Measurements from ENCODE around the gene SPTBN1.

The SPTBN1 gene

DNA sequence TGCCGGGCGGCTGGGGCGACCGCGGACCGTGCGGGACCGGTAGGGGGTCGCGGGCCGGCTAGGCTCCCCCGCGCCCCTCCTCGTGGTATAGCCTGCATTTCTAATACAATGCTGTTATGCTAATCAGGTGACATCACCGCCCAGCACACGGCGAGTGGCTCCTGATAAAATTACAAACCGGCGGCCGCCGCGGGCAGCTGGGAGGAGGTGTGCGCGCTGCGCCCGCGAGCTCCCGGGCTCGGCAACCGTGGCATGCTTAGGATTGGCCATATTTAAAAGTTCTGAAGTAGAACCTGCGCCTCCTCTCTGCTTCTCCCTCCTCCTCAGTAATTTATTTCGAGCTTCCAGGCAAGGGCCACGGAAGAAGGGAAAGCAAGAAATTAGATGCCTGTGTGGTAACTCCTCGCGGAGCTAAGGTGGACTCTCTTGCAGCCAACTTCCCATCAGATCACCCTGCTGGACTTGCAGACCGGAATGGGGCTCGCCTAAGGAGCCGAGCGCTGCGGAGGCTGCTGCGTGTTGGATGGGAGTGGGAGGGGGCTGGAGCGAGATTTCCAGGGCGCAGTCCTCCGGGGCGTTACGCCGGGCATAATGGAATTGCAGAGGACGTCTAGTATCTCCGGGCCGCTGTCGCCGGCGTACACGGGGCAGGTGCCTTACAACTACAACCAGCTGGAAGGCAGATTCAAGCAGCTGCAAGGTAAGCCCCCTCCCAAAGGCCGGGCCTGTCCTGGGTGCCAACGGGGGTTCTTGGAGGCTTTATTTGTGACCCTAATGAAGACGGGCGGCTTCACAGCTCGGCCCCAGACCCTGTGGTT is 102.3 kb downstream of the SPTBN1 start:
- DNase-seq, result peak; percentile 54

DNA sequence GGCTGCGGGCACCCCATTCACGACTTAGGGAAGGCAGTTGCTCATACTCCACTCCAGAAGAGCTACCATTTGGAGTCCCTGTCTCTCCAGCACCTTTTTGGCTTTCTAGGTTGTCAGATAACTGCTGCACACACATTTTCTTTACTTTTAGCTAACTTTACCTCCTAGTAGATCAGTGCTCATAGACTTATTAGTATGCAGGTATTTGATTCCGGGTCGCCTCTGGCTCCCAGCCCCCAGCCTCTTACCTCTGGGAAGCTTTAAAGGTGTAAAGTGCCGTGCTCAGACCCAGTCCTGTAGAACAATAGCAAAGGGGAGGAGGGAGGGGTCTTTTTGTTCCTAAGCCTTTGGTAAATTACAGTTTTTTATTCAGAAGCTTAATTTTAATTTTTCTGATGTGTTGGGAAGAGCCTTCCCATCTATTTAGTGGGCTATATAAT is 102.9 kb downstream of the SPTBN1 start:
- no peak for DNase-seq

DNA sequence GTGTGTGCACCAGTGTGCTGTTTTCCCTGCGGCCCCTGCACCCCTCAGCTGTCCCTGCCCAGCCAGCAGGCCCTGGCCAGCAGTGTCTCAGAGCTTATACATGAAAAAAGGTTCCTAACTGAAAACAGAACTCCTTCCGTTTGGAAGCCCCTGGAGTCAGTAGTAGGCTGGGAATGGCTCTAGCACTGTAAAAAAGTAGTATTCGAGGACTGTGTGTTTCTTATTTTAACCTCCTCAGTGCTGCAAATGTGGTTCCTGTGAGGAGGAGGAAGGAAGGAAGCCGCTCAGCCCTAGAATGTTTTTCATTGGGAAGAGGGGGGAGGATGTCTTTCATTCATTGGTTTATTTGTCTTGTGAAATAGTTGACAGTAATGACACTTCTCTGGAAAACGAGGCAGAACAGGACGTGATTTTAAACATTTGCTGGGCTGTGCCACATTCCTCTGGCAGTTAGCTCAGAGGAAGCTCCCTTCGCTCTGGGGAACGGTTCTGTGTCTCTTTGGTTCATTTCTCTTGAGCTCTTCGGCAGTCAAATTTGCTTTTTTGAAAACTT is 103.5 kb downstream of the SPTBN1 start:
- DNase-seq, result no peak

DNA sequence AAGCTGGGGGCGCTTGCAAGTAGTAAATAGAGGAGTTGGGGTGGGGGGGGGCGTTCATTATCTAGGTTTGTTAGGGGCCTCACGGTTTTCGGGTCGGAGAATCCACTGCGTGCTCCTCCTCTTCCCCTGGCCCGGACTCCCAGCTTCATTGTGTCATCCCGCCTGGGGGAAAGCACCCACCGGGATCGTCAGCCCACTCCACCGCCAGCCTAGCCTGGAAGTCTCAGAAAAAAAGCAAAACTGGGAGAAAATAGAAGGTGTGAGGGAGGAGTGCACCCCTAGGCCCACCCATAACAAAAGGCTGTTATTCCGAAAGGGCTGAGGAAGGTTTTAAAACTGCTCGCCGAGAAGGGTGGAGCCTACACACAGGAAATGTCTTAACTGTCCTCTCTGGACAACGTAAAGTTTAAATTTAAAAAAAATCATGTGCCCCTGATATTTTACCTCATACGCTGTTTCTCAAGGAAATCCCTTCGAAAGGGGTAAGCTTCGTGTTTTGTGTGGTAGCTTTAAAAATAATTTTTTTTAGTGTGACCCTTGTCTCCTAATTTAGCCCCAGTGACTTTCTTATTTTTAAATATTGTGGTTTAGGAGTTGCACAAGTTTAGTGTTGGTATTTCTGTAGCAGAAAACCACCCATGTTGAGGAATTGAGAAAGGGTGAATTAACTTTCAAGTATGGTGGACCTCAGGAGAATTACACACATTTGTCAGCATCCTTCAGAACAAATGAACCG is 104.2 kb downstream of the SPTBN1 start:
- DNase-seq, result no peak

DNA sequence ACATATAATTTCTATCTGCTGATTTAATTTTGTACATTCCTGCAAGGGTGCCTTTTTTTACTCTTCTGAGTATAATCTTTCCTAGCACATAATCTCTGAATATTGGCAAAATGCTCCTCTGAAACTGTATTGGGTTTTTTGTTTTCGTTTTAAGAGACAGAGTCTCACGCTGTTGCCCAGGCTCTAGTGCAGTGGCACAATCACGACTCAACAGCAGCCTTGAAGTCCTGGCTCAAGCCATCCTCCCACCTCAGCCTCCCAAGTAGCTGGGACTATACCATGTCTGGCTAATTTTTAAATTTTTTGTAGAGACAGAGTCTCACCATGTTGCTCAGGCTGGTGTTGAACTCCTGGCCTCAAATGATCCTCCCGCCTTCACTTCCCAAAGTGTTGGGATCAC is 104.9 kb downstream of the SPTBN1 start:
- DNase-seq, result no peak

DNA sequence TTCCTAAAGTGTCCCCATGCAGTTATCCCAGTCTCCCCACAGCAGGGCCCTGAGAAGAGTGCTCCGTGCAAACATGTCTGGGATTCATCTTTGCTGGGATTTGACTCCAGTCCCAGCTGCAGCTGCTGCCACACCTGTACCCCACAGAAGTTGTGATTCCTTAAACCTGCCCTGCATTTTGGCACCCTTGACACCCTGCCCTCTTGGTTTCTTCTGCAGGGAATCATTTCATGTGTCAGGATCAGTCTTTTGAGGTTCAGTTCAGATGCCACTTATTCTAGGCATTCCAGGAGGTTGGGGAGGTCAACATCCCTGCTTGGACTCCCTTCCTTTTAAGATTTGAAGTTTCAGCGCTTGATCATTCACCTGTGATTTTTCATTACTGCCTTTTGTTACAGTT is 108.3 kb downstream of the SPTBN1 start:
- DNase-seq, result no peak

DNA sequence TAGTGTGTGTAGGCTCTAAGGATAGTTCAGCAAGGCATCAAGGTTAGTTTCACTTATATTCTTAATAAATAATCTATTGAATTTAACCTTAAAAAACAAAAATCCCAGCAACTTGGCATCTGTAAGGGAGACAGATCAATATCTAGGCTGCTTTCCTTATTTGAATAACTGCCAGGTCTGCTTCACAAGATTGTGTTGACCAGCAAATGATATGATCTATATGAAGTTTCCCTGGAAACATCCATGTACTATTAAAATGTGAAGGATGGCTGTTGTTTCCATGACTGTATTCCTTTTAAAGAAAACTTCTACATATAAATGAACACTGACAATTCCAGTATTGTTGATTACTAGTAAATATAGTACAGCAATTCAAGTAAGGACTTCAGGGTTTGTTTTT is 109.4 kb downstream of the SPTBN1 start:
- DNase-seq, result no peak

DNA sequence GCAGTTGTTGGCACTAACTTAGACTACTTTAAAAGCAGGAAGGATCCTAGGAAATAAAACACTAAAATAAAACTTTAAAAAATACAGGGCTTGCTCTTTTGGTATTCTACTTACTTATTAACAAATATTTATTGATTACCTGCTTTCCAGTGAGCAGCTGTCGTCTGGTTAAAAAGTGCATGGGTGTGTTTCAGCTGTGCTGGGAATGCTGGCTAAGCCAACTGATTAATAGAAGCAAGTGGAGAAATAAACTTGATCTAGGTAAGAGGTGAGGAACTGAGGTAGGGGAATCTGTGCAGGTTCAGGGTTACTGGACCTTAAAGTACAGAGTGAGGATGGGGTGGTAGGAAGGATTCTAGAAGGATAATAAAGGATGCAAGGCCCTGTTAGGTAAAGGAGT is 110.8 kb downstream of the SPTBN1 start:
- DNase-seq, result no peak

DNA sequence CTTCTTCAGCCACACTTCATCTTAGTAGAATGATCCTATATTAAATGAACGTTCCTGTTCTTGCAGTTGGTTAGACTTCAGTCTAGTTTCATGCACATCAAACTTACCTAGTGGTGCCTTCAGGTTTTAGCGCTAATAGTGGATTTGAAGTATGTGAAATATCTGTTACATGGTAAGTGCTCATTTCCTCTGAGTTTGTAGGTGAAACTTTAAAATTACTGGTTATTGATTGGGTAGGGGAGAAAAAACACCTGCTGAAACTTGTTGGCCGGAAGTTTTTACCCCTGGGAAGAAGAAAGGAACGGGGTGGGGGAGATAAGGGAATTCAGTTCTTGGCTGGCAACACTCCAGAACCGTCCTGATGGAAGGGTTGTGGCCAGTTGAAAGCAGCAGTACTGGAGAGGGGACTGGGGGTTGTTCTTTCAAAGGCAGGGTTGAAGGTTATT is 112.8 kb downstream of the SPTBN1 start:
- no peak for DNase-seq

DNA sequence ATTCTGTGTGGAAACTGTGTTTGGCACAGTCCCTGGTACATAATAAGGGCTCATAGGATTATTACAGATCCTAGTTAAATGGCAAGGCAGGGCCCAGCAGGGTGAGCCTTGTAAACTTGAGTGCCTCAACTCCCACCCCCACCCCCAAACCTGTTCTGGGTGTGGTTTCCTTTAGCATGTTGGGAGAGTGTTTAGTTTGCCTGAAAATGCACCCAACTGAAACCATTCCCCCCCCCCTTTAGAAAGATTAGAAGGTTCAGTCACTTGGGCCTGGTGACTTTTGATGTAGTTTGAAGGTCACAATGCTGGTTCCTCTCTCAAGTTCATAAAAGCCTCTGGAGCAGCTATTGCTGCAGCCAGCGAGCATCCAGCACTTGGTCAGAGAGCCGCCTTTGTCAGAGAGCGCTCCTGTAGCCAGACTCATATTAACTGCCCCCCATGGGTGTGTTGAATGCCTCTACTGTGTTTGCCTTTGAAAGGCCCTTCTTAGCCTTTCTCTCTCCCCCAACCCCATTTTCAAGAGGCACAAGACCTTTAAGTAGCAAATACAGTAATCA is 113.7 kb downstream of the SPTBN1 start:
- DNase-seq, result no peak

DNA sequence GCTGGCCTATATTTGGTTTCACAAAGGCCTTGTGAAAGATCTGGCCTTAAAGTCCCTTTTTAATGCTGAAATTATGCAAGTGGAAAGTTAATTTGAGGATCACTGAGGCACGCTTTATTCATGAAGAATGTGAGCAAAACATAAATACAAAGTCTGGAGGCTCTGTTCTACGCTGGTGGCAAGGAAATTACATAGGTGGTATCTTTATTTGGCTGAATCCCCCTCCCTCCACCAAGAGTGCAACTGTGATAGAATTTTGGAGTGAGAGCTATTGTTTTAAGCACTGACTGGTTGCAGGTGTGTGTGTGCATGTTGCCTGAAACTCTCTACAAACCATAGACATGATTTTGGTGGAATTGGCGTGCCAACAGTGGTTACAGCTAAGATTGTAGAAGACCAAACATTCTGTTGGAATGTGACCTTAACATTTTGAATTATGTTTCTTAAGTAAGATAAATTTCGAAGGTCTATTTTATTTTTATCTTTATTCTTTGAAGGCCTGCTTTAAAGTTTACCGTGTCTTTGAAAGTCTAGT is 114.3 kb downstream of the SPTBN1 start:
- DNase-seq, result no peak

DNA sequence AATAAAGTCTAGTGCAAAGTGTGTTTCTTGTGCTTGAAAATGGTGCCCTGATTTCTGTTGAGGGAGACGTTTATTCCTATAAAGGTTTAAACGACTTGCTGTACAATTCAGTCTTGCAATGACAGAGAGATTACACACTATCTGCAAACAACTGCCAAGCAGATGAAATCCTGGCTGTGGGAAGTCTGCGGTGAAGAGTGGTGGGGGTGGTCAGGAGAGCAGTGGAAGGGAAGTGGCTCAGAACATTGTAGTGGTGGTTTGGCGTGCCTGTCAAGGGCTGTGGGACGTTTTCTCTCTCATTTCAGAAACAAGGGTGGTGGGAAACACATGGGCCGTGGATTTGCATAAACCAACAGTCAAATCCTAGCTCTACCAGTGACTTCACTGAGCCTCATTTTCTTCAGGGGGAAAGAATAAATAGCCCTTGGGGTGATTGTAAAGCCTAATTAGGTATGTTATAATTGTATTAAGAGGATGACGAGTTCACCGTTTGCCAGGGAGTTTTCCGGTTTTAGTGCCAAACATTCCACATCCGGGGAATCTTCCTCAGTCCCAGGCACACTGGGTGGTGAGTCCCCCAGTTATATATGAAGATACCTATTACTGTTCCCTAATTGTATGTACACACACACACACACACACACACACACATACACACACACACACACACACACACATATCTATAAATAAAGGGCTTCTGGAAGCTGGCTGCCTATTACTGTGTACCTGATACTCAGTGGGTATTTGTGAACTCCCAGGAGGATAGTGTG is 115.0 kb downstream of the SPTBN1 start:
- DNase-seq, result peak; percentile 32

DNA sequence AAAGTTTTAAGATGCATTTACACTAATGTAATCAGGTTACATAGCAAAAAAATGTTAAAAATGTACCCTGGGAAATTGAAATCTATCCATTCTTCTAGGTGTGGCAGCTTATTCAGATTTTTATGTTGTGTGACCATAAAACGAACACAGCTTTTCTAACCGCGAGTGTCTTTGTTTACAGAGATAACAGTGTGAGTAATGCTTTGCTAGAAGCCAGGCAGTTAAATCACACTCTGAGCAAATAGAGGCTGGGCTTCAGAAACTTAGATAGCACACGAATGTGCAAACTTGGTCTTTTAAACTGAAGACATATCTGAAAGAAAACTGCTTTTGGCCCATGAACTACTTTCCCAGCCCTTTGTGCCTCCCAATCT is 116.1 kb downstream of the SPTBN1 start:
- DNase-seq, result peak; percentile 76

DNA sequence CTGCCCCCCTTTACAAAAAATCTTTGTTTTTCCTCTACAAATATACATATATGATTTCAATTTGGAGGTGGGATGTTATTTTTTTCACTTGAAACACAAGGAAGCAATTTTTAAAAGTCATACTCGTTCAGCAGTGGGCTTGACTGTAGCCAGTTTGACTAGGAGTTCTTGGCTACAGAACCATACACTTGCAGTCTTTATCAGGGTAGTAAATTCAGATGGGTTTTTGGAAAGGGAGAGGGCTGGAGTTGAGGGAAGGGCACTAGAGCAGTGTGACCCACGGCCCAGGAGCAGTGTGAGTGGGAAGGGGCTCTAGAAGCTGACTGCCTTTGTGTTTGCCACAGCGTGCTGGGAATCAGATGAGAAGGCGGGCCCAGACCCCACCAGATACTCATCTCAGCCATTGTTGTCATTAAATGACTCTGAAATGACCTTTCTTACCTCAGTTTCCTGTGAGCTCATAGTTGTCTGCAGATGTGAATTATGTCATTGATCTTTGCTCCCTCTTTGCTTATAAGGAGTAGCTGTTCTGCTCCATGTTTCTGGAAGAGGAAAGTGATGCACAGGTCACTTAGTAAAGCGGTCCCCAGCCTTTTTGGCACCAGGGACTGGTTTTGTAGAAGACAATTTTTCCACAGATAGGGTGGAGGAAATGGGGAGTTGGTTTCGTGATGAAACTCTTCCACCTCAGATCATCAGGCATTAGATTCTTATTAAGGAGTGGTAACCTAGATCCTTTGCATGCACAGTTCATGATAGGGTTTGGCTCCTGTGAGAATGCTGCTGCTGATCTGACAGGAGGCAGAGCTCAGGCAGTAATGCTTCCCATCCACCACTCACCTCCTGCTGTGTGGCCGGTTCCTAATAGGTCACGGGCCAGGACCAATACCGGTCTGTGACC is 116.8 kb downstream of the SPTBN1 start:
- DNase-seq, result no peak

DNA sequence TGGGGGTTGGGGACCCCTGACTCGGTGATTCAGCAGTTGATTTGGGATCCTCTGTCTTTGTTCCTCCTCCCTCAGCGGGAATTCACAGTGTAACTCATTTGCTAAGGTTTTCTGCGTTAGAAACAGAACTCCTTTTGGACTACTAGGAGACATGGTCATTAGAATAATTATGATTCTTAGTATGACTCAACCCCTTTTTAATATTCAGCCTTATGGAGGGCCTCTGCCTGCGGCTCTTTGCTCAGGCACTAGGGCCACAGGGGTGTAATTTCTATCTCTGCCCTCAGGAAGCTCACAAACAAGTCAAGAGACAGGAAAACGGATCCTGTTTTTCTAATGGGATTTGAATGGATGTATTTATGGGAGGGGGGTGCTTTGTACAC is 117.4 kb downstream of the SPTBN1 start:
- no peak for DNase-seq

DNA sequence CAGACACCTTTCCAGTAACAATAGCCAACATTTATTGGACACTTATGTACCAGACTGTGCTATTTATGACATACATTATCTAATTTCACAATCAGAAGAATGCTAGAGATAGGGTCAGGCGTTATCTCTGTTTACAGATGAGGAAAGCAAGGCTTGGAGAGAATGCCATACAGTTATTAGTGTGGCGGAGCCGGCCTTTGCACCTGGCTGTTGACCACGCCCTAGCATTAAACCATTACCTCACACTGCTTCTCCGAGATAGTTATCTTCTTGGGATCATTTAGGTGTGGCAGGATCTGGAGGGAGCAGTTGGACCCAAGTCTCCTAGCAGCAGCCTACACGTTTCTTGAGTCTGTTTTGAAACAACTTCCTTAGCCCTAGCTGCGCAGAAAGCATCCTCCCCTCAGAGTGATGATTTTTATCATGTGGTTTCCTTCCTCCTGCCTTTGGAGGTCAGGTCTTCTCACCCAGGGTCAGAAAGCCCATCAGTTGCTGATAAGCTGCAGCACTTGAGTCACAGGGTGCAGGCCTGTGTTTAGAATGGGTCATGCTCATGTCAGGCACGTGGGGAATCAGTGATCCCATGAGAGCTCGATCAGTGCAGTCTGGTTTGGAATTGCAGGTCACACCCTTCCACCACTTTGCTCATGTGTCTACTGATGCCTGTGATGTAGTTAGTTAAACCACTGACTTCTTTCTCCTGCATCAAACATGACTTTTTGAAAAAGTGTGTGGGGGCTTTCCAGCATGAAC is 118.2 kb downstream of the SPTBN1 start:
- peak; percentile 72 for DNase-seq

DNA sequence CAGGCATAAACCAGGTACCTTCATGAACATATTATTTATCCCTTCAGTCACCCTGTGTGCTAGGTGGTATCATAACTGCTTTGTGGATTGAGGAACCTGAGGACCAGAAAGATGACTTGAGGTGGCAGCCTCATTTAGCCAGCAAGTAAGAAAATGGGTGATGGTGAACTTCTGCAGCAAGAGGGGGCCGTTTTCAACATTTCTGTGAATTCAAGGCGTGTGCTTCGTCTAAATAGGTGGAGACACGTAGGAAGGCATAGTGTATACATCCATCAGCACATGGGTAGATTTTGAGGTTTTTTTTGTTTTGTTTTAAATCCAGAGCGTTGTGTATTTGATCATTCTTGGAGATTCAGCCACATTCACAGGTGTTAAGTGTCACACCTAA is 118.7 kb downstream of the SPTBN1 start:
- DNase-seq, result no peak

DNA sequence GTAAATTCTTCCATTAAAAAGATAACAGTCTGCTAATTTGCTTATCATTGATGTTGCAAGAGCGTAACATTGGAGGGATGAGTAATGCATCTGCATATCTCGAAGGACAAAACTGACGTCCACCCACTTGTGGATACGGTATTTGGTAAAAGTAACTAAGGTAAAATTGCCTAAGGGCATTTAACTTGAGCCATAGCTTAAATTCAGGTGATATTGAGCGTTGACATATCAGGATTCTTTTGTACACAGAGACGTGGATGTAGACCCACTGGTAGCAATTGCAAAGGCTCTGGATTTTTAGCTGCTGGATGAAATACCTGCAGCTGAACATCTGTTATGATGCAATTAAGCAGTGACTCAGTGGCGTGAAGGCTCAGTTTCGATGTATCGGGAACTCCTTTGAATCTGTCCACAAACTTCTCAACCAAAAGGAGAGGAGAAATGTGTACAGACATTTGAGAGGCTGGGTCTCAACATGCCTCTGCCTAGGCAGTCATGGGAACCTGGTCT is 119.3 kb downstream of the SPTBN1 start:
- no peak for DNase-seq

DNA sequence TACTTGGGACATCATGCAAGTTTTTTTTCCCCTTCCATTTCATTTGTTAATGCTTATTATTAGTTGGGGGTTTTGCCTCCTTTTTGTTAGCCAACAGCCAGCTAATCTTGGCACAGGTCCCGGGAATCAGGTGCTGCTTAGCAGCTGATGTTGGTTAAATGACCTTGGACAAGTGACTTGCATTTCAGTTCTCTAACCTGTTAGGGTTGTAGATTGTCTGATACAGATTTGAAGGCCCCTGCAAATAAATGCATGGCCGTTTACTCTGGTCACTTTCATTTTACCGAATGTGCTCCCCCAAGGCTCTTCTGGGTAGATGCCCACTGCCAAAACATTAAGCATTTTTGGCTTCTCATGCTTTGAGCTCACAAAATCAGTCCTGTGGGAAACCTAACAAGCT is 120.9 kb downstream of the SPTBN1 start:
- peak; percentile 77 for DNase-seq

DNA sequence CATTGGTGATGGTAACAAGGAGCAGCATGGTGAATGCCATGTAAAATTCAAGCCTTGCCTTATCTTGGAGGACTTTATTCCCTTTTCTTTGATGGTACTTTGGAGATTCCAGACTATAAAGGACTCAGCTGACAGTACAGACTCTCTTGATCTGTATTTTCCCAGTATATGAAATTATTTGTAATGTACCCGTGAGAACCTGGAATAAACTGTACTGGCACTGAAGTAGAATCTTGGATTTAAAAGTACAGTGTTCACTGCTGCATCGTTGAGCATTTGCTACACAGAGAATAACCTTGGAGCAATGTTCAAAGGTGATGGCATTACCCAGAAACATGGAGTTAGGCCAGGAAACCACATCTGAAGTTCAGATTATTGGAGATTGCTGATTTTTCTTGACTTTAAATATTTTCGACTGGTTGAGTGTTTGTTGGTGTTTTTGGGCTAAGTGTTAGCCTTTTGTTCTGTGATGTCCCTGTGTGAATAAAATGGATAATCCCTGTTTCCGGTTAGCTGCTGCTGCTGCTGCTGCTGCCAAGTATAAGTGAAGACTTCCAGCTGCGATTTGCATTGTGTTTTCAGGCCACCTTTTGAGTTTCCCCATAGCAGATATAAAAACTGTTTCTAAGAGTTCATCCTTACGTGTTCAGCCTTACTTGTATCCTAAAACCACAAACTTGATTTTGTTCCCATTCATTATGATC is 122.0 kb downstream of the SPTBN1 start:
- no peak for DNase-seq
